ENCODE data around the gene FGFBP2. TPM values are rescaled to one million over a fixed set of nuclear protein-coding genes. Genes with fewer than 3 reads are reported as not detected.

FGFBP2 gene, protein sequence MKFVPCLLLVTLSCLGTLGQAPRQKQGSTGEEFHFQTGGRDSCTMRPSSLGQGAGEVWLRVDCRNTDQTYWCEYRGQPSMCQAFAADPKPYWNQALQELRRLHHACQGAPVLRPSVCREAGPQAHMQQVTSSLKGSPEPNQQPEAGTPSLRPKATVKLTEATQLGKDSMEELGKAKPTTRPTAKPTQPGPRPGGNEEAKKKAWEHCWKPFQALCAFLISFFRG
- 1 to 10 TPM in 3 of 4 donors, under 1 TPM in 1; 0.62 to 5.2 (median 2.2) TPM for total RNA-seq

DNA sequence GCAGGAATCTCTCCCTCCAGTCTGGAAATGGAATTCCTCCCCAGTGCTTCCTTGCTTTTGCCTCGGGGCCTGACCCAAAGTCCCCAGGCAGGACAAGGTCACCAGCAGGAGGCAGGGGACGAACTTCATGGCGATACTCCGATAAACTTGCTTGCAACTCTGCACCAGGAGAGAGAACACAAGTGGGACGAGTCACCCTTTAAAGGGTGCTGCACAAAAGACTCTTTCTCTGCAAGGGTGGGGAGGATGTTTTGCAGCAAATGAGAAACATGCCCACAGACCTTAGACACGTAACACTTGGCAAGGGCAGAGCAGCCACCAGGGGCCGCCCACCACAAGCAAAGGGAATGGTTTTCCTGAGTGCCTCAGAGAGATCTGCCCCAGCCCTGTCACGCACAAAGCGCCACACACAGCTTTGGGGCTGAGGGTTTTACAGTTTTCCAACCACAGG lies at the start of gene FGFBP2:
TSS of gene FGFBP2 (minus strand) at position 175 of the 451 bp plus-strand sequence. CDS start at position 129, 46 bp downstream.
- ATAC-seq = peak; percentile 30
- Histone ChIP-seq H3K36me3 (no peaks in the 10 kb centered on the region), H3K9me3 (peaks cover 0 to 3% (median 0%) of the 10 kb centered on the region in 3 donors), H3K27me3 (no peaks in the 10 kb centered on the region), H3K27ac (no peak within 1 kb of the TSS), H3K4me3 (no peak within 1 kb of the TSS), H3K4me1 (no peaks in the 10 kb centered on the region)
- TF ChIP-seq, protein P1, sequence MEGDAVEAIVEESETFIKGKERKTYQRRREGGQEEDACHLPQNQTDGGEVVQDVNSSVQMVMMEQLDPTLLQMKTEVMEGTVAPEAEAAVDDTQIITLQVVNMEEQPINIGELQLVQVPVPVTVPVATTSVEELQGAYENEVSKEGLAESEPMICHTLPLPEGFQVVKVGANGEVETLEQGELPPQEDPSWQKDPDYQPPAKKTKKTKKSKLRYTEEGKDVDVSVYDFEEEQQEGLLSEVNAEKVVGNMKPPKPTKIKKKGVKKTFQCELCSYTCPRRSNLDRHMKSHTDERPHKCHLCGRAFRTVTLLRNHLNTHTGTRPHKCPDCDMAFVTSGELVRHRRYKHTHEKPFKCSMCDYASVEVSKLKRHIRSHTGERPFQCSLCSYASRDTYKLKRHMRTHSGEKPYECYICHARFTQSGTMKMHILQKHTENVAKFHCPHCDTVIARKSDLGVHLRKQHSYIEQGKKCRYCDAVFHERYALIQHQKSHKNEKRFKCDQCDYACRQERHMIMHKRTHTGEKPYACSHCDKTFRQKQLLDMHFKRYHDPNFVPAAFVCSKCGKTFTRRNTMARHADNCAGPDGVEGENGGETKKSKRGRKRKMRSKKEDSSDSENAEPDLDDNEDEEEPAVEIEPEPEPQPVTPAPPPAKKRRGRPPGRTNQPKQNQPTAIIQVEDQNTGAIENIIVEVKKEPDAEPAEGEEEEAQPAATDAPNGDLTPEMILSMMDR (IDR thresholded peaks at IDR 0.05) = peak in 1 of 4 experiments; percentile 50
- no peak for TF ChIP-seq EP300 (IDR thresholded peaks at IDR 0.05)
- WGBS, 2 donors (ENCODE audit: low coverage in 1 of 2) = 31 to 67% methylated on average over 3 to 5 of the region's 9 CpGs

DNA sequence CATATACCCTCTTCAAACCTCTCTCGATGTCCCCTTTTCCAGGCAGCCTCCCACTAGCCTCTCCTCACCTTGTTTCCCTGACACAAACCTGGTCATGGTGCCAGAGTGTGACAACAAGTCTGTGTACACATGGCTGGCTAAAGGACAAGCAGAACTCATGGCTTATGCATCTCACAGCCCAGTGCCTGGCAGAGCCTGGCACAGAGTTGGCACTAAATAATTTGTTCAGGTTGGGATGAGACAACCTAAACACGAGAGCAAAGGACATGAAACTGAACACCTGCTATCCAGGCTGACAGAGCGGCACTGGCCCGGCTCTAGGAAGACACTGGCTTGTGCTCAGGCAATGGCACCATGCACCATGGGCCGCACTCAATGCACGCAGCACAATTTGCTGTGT lies 48.2 kb upstream of the FGFBP2 start:
- TF ChIP-seq, protein P1 (IDR thresholded peaks at IDR 0.05) = no peak
- TF ChIP-seq EP300 (IDR thresholded peaks at IDR 0.05) (no peak), POLR2A (IDR thresholded peaks at IDR 0.05) (no peak), POLR2AphosphoS5 (IDR thresholded peaks at IDR 0.05) (no peak)
- no peak overlapping the region for H3K4me3 ChIP-seq
- no peaks in the 10 kb centered on the region for H3K27me3 ChIP-seq
- no peak overlapping the region for H3K27ac ChIP-seq
- H3K36me3 ChIP-seq = no peaks in the 10 kb centered on the region
- no peaks in the 10 kb centered on the region for H3K9me3 ChIP-seq
- no peak for ATAC-seq
- 83 to 100% methylated on average over 1 to 2 of the region's 6 CpGs for WGBS, 2 donors (ENCODE audit: low coverage in 1 of 2)
- H3K4me1 ChIP-seq = no peaks in the 10 kb centered on the region

DNA sequence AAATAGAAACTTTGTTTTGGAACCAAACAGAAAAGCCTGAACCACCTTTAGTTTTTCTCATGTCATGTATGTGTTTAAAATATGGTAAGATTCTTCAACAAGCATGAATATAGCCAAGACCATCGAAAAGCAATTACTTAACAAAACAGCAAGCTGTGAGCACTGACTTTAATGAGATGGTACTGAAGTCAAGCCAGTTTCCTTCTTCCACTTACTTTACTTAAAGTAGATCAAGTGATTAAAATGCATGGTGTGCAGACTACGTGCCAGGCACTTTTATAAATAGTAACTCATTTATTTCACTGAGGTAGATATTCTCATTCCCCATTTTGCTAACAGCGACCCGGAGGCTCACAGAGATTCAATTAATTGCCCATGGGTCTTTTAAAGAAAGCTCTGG lies 46.2 kb upstream of the FGFBP2 start:
- H3K4me3 ChIP-seq = no peak overlapping the region
- H3K9me3 ChIP-seq = no peaks in the 10 kb centered on the region
- H3K4me1 ChIP-seq = no peaks in the 10 kb centered on the region
- TF ChIP-seq, protein P1 (IDR thresholded peaks at IDR 0.05) = no peak
- TF ChIP-seq POLR2AphosphoS5 (IDR thresholded peaks at IDR 0.05) (no peak), EP300 (IDR thresholded peaks at IDR 0.05) (no peak), POLR2A (IDR thresholded peaks at IDR 0.05) (no peak)
- no peaks in the 10 kb centered on the region for H3K27me3 ChIP-seq
- 47 to 48% methylated on average over 3 to 4 of the region's 4 CpGs for WGBS, 2 donors (ENCODE audit: low coverage in 1 of 2)
- H3K36me3 ChIP-seq = no peaks in the 10 kb centered on the region
- ATAC-seq = no peak
- no peak overlapping the region for H3K27ac ChIP-seq

DNA sequence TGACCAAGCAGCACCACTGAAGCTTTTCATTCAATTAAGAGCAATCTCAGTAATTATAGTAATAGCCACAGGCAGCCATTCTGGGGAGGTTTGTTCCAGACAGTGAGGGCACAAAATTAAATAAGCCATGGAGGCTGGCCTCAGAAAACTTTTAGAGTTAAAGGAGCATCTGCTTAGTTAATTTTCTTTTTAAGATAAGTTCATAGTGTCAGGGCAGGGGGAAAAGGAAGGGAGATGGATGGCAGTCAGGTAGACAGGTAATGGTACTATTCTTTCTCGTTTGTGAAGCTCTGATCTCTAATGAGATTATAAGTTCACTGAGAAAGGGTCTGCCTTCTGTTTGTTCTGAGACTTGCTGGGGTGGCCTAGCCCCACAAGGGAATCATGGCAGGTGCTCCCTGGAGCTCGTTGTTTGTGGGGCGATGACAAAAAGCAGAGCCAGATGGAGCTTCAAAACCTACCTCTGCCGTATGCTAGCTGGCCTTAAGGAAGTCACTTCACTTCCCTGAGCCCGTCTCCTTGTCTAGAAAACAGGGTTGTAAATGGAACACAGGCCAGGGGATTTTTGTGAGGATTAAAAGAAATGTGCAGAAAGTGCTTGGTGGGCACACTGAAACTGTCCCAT lies 44.6 kb upstream of the FGFBP2 start:
- no peak overlapping the region for H3K27ac ChIP-seq
- H3K9me3 ChIP-seq = no peaks in the 10 kb centered on the region
- no peaks in the 10 kb centered on the region for H3K4me1 ChIP-seq
- H3K36me3 ChIP-seq = no peaks in the 10 kb centered on the region
- no peaks in the 10 kb centered on the region for H3K27me3 ChIP-seq
- H3K4me3 ChIP-seq = no peak overlapping the region
- TF ChIP-seq, protein P1 (IDR thresholded peaks at IDR 0.05) = no peak
- ATAC-seq = no peak
- 67 to 72% methylated on average over 4 to 5 of the region's 5 CpGs for WGBS, 2 donors (ENCODE audit: low coverage in 1 of 2)
